ENCODE results near the gene FGFR3. TPM values are rescaled to one million over a fixed set of nuclear protein-coding genes. Genes with fewer than 3 reads are reported as not detected.

The FGFR3 gene
- total RNA-seq, 4 donors from 2014 or later, result 1.2 to 2.0 (median 1.6) TPM

- Histone ChIP-seq H3K4me3 (no peak overlapping the region), H3K4me1 (no peaks in the 10 kb centered on the region), H3K9me3 (no peaks in the 10 kb centered on the region), H3K36me3 (peaks cover 69 to 100% (median 98%) of the 10 kb centered on the region in 4 donors), H3K27me3 (no peaks in the 10 kb centered on the region), H3K27ac (replicated peaks in 1 of 4) (no peak overlapping the region)
- DNase-seq (ENCODE audit: extremely low spot score), result no peak
- intact Hi-C loops (cut with DNase I), result no loop called here
- WGBS, result 95% methylated on average over 13 of the region's 18 CpGs
- no peak for TF ChIP-seq EP300 (IDR thresholded peaks at IDR 0.05)
- no peak for TF ChIP-seq CTCF (IDR thresholded peaks at IDR 0.05)
- no peak for TF ChIP-seq POLR2AphosphoS5 (IDR thresholded peaks at IDR 0.05)
- no peak for TF ChIP-seq POLR2A (IDR thresholded peaks at IDR 0.05; ENCODE audit: low read depth)
Observed at GRCh38 chr4:1821679-1822567, 28.8 kb downstream of the FGFR3 start.

GRCh38 chr4:1822568-1823544 is 29.8 kb downstream of the FGFR3 start:
- no peak overlapping the region for H3K4me3 ChIP-seq
- H3K9me3 ChIP-seq, result no peaks in the 10 kb centered on the region
- H3K27me3 ChIP-seq, result no peaks in the 10 kb centered on the region
- H3K36me3 ChIP-seq, result peaks cover 65 to 92% (median 90%) of the 10 kb centered on the region in 4 donors
- no peak for DNase-seq (ENCODE audit: extremely low spot score)
- TF ChIP-seq EP300 (IDR thresholded peaks at IDR 0.05) (no peak), POLR2A (IDR thresholded peaks at IDR 0.05; ENCODE audit: low read depth) (no peak), POLR2AphosphoS5 (IDR thresholded peaks at IDR 0.05) (no peak), CTCF (IDR thresholded peaks at IDR 0.05) (no peak)
- intact Hi-C loops (cut with DNase I), result no loop called here
- H3K27ac ChIP-seq (replicated peaks in 1 of 4), result no peak overlapping the region
- WGBS, result 93% methylated on average over 28 of the region's 37 CpGs
- no peaks in the 10 kb centered on the region for H3K4me1 ChIP-seq

GRCh38 chr4:1823545-1823932 is 30.4 kb downstream of the FGFR3 start:
- Histone ChIP-seq H3K36me3 (peaks cover 59 to 85% (median 84%) of the 10 kb centered on the region in 4 donors), H3K27me3 (no peaks in the 10 kb centered on the region), H3K9me3 (no peaks in the 10 kb centered on the region), H3K27ac (replicated peaks in 1 of 4) (no peak overlapping the region), H3K4me3 (no peak overlapping the region), H3K4me1 (no peaks in the 10 kb centered on the region)
- 95% methylated on average over 7 of the region's 12 CpGs for WGBS
- intact Hi-C loops (cut with DNase I), result no loop called here
- no peak for TF ChIP-seq POLR2A (IDR thresholded peaks at IDR 0.05; ENCODE audit: low read depth)
- TF ChIP-seq CTCF (IDR thresholded peaks at IDR 0.05), result no peak
- TF ChIP-seq EP300 (IDR thresholded peaks at IDR 0.05), result no peak
- DNase-seq (ENCODE audit: extremely low spot score), result no peak

- H3K36me3 ChIP-seq, result peaks cover 50 to 79% (median 74%) of the 10 kb centered on the region in 4 donors
- no peak overlapping the region for H3K27ac ChIP-seq (replicated peaks in 1 of 4)
- intact Hi-C loops (cut with DNase I), result no loop called here
- peaks cover 0 to 5% (median 2%) of the 10 kb centered on the region in 4 donors for H3K4me1 ChIP-seq
- TF ChIP-seq POLR2A (IDR thresholded peaks at IDR 0.05; ENCODE audit: low read depth) (no peak), EP300 (IDR thresholded peaks at IDR 0.05) (no peak), CTCF (IDR thresholded peaks at IDR 0.05) (no peak), POLR2AphosphoS5 (IDR thresholded peaks at IDR 0.05) (no peak)
- WGBS, result 86% methylated on average over 11 of the region's 11 CpGs
- H3K4me3 ChIP-seq, result no peak overlapping the region
- H3K9me3 ChIP-seq, result no peaks in the 10 kb centered on the region
- H3K27me3 ChIP-seq, result no peaks in the 10 kb centered on the region
- DNase-seq (ENCODE audit: extremely low spot score), result no peak
Observed at GRCh38 chr4:1824746-1825145, 31.7 kb downstream of the FGFR3 start.

Data from esophagus muscularis mucosa (tissue), 4 donors.